Stimulated activated CD8-positive, alpha-beta memory T cell treated with anti-CD3 and anti-CD28 coated beads, Interleukin-7, amount 100 ng/mL, for 24 hours (primary cell): ENCODE measurements around the gene SLC39A13.

Experiments
- DNase-seq: peaks from one replicate; pipeline ENCODE4 v3.0.0-alpha.2; 2020; ENCODE audit warnings: low read depth

Gene SLC39A13

GRCh38 chr11:47403135-47403534, 5.3 kb upstream of the SLC39A13 start:
- no peak for DNase-seq

GRCh38 chr11:47403571-47403970, 4.8 kb upstream of the SLC39A13 start:
- DNase-seq = no peak

GRCh38 chr11:47406896-47407745, 1.3 kb upstream of the SLC39A13 start:
- no peak for DNase-seq

GRCh38 chr11:47408598-47409439, 429 bp downstream of the SLC39A13 start:
- no peak for DNase-seq

GRCh38 chr11:47409440-47410369, 1.3 kb downstream of the SLC39A13 start:
- DNase-seq = no peak

- no peak for DNase-seq
These were observed 2.2 kb downstream of the SLC39A13 start for GRCh38 chr11:47410370-47411264.

GRCh38 chr11:47411884-47412746, 3.7 kb downstream of the SLC39A13 start:
- no peak for DNase-seq

GRCh38 chr11:47413351-47413750, 5.0 kb downstream of the SLC39A13 start:
- DNase-seq = no peak

- DNase-seq = no peak
These were observed 5.7 kb downstream of the SLC39A13 start for GRCh38 chr11:47413908-47414684.

- DNase-seq = no peak
These were observed 6.3 kb downstream of the SLC39A13 start for GRCh38 chr11:47414685-47415070.

- no peak for DNase-seq
These were observed 6.9 kb downstream of the SLC39A13 start for GRCh38 chr11:47415091-47415854.

- no peak for DNase-seq
These were observed 7.6 kb downstream of the SLC39A13 start for GRCh38 chr11:47415949-47416472.

- no peak for DNase-seq
These were observed 9.3 kb downstream of the SLC39A13 start for GRCh38 chr11:47417712-47418111.

GRCh38 chr11:47418454-47419259, 10.3 kb downstream of the SLC39A13 start:
- DNase-seq = no peak

GRCh38 chr11:47425611-47426010, 17.2 kb downstream of the SLC39A13 start:
- no peak for DNase-seq

GRCh38 chr11:47426062-47426956, 17.9 kb downstream of the SLC39A13 start, which contains the start of gene PSMC3:
PSMC3 (minus strand) TSS chr11:47426439; CDS start chr11:47426279, 160 bp downstream.
- DNase-seq = peak; percentile 98
